Retinal pigment epithelial cell (primary cell): Measurements from ENCODE around the gene NAPB.

ENCODE experiments used
- DNase-seq: peaks from one replicate; pipeline ENCODE4 v3.0.0-alpha.2; 2010; ENCODE audit warnings: low read depth
- H3K4me3 ChIP-seq: 2 replicates; pipeline ENCODE4 v1.5.1; 2011; ENCODE audit warnings: mild to moderate bottlenecking, low read length, control low read depth, moderate library complexity
- CTCF ChIP-seq: conservative IDR thresholded peaks from 2 replicates; pipeline ENCODE4 v1.5.1; 2011; ENCODE audit warnings: low read depth, low read length, control low read depth, inconsistent platforms

NAPB gene

GRCh38 chr20:23362392-23363256, 58.7 kb downstream of the NAPB start:
- DNase-seq: no peak
- no peak for TF ChIP-seq CTCF
- peak overlapping the region; percentile 77 for H3K4me3 ChIP-seq

GRCh38 chr20:23361476-23362391, 59.6 kb downstream of the NAPB start, which contains the start of gene GZF1:
TSS of gene GZF1 (plus strand) at chr20:23362182. CDS start at chr20:23364384, 2,202 bp downstream.
- DNase-seq: peak; percentile 88
- no peak for TF ChIP-seq CTCF
- H3K4me3 ChIP-seq: peak within 1 kb of the TSS; percentile 77

GRCh38 chr20:23361119-23361475, 60.2 kb downstream of the NAPB start:
- DNase-seq: no peak
- TF ChIP-seq CTCF: no peak
- peak overlapping the region; percentile 67 for H3K4me3 ChIP-seq

GRCh38 chr20:23360531-23360930, 60.8 kb downstream of the NAPB start:
- no peak for TF ChIP-seq CTCF
- no peak overlapping the region for H3K4me3 ChIP-seq
- DNase-seq: no peak

- DNase-seq: no peak
- no peak overlapping the region for H3K4me3 ChIP-seq
- TF ChIP-seq CTCF: no peak
Observed at GRCh38 chr20:23358923-23359593, 62.2 kb downstream of the NAPB start.

GRCh38 chr20:23358563-23358906, 62.8 kb downstream of the NAPB start:
- no peak for DNase-seq
- peak overlapping the region; percentile 32 for H3K4me3 ChIP-seq
- TF ChIP-seq CTCF: no peak
